ENCODE data around the gene CPA3.
A peak's percentile ranks its signal among the peaks of the same experiment; 100 is the strongest.

CPA3 gene

DNA sequence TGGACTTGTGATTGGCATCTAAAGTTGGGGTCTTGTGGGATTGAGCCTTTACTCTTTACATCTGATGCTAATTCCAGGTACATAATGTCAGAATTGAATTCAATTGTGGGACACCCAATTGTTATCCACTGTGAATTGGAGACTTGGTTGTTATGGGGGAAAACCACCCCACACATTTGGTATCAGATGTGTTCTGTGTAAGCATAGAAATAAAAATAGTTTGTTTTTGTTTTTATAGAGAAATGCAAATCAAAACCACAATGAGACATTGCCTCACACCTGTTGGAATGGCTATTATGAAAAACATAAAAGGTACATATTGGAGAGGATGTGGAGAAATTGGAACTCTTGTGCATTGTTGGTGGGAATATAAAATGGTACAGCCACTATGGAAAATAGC, 58.5 kb downstream of the CPA3 start:
- no peak for FAIRE-seq

GRCh38 chr3:148924562-148924961, 59.5 kb downstream of the CPA3 start:
- FAIRE-seq = no peak

DNA sequence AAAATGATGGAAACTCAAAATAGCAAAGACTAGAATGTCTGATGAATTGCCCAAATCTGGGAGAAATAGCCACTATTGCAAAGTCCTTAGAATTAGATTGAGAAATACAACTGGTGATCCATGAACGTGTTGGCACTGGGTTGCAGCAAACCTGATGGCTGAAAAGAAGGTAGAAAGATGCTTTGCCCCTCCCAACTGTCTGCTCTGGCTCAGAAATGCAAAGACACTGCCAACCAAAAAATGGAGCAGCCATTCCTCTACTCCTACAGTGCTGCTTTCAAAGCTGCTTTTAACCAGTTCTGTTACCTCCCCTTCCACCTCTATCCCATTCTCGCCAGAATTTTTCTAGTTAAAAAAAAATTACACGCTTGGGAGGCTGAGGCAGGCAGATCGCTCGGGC, 60.7 kb downstream of the CPA3 start:
- no peak for FAIRE-seq

GRCh38 chr3:148930752-148931151, 65.7 kb downstream of the CPA3 start:
- no peak for FAIRE-seq

GRCh38 chr3:148931574-148931973, 66.5 kb downstream of the CPA3 start:
- FAIRE-seq = no peak

DNA sequence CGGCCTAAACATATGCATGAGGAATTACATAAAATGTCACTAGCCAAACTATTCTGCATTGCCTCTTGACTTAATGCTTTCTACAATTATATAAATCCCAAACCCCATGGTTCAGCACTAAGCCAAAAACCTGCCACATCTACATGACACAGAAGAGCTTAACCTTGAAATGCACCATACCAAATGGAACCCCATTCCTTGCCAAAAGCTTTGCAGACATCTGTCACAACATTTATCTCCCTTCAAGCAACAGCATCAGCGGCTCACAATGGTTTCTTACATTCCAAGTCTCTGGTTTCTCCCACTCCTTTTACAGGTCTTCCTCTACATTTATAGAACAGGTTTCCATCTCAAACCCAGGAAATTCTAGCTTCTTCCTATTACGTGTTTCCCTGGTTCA, 67.9 kb downstream of the CPA3 start:
- no peak for FAIRE-seq

GRCh38 chr3:148937467-148938255, 72.6 kb downstream of the CPA3 start:
- no peak for FAIRE-seq

- FAIRE-seq = no peak
These were observed 73.2 kb downstream of the CPA3 start for GRCh38 chr3:148938306-148938705.

DNA sequence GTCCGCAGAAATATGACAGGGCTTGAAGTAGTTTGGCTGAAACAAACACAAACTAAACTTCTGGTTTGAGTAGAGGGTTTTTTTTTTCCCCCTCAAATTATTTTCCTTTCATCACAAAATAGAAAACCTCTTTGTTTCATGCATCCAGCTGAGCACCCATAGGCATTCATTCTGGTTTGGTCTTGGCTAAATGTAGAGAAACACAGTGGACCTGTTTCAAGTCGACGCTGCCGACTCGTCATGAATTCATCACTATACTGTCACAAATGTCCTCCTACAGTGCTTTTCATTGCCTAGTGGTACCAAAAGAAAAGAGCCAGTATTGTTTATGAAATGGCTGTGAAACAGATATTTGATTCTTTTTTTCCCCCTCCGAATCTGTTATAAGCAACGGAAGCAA, 73.8 kb downstream of the CPA3 start:
- FAIRE-seq = no peak

DNA sequence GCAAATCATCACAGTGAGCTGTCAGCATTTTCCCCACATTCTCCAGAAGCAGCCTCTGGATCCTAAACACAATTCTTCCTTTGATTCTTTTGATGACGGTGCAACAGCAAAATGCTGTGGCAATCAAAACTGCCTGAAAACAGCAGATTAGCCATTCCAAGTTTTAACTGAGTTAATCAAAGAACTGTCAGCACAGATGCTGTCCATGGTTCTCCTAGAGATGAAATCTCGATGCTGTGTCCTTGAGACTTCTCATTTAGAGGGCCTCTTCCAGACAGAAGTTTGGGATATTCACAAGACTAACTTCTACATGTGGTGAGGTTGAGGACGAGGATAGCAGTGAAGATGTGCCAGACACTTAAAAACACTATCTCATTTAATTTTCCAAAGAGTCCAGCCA, 75.9 kb downstream of the CPA3 start:
- FAIRE-seq = no peak

DNA sequence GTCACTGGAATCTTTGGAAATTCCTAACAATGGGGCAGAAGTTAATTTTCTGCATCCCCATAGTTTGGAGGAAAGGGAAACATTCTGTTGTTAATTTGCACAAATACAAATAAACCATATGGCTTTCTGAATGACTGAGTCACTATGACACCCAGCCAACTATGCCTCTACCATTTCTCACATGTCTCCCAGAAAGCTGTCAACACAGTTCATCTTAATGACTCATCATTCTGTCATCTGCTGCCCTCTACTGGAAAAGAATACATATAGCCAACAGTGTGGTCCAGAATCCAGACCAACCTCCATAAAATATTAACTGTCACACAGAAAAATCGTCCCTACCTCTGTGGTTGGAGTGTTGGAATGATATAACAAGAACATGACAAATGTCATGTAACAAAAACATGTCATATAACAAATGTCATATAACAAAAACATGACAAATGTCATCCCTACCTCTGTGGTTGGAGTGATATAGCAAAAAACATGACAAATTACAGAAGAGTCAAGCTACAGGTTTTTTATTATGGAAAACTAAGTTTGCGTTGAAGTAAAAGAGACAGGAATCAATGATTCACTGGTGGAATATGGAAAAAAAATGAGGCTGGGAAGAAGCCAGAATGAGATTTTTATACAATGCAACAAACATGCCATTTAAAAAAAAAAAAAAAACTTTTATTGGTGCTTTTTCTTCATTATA, 78.6 kb downstream of the CPA3 start:
- FAIRE-seq = peak; percentile 87

DNA sequence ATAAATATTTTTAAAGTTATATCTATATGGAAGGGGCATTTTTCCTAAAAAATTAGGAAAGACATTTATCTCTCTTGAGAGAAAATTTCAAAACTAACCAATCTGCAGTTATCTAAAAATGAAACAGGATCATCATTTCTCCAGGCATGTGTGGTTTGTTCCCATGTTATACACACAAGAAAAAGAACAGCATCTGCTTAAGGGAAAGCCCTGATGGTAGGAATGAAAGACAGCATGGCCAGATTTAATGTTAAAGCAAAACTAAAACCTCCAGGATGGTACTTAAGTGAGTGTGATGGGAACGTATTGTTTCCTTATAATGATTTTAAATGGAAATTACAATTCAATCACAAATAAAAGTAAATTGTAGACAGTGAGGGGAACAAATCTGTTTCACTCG, 80.0 kb downstream of the CPA3 start:
- FAIRE-seq = no peak

Data from G401.6 (cell line).